ENCODE results near the gene MORC2.

- TF ChIP-seq MEF2A (IDR thresholded peaks at IDR 0.05; ENCODE audit: insufficient read depth, low read depth, low read length) (no peak), POLR2AphosphoS5 (IDR thresholded peaks at IDR 0.05; ENCODE audit: low read length) (peak; percentile 43), TARDBP (IDR thresholded peaks at IDR 0.05; ENCODE audit: borderline replicate concordance) (peak; percentile 44; the same call in 1 of the 2 replicates), CTCF (IDR thresholded peaks at IDR 0.05 in 2 of 3, conservative IDR thresholded peaks at IDR 0.05 in 1 of 3; ENCODE audit: control insufficient read depth in 2 of 3, extremely low read depth in 1 of 3, insufficient read depth in 1 of 3, low read depth in 3 of 3, low read length in 3 of 3) (no peak)
These were observed 454 bp upstream of the MORC2 start, which contains the start of gene TUG1 for GRCh38 chr22:30968924-30969531.

Data from GM12878 (cell line).